Neural cell (in vitro differentiated cells): ENCODE results near the gene GPX3. TPM values are rescaled to one million over a fixed set of nuclear protein-coding genes. Genes with fewer than 3 reads are reported as not detected.

Experiments
- H2AFZ ChIP-seq: fragments of 200-600, 300-800 bp; sonication (generic), shearing (Covaris generic); 2 replicates; pipeline ENCODE4 v1.6.0; 2014; ENCODE audit warnings: low read depth, mild to moderate bottlenecking, antibody characterized with exemption, low read length, moderate library complexity
- H3F3A ChIP-seq: fragments of 200-600 bp; shearing (Covaris generic); 2 replicates; pipeline ENCODE4 v1.6.1; 2016; ENCODE audit warnings: mild to moderate bottlenecking, moderate library complexity, mixed read lengths, antibody characterized with exemption, low read length; ENCODE audit not compliant: insufficient read depth, poor library complexity, severe bottlenecking
- H3K27ac ChIP-seq: fragments of 200-600, 300-800 bp; sonication (generic), shearing (Covaris generic); 2 replicates; pipeline ENCODE4 v1.5.1; 2014; ENCODE audit warnings: mild to moderate bottlenecking, low read length, moderate library complexity
- H3K27me3 ChIP-seq: fragments of 300-800, 200-600 bp; sonication (generic), shearing (Covaris generic); 2 replicates; pipeline ENCODE4 v1.6.0; 2014; ENCODE audit warnings: mild to moderate bottlenecking, low read depth, low read length, moderate library complexity; ENCODE audit not compliant: insufficient read depth
- H3K36me3 ChIP-seq: fragments of 300-800, 200-600 bp; sonication (generic), shearing (Covaris generic); 2 replicates; pipeline ENCODE4 v1.5.1; 2014; ENCODE audit warnings: mild to moderate bottlenecking, antibody characterized with exemption, low read length, moderate library complexity; ENCODE audit not compliant: insufficient read depth
- H3K4me2 ChIP-seq: fragments of 300-800, 200-600 bp; sonication (generic), shearing (Covaris generic); 2 replicates; pipeline ENCODE4 v1.6.0; 2014; ENCODE audit warnings: mild to moderate bottlenecking, low read length
- H3K4me3 ChIP-seq: fragments of 300-800, 200-600 bp; sonication (generic), shearing (Covaris generic); 2 replicates; pipeline ENCODE4 v1.5.1; 2014; ENCODE audit warnings: mild to moderate bottlenecking, low read length, moderate library complexity
- H3K79me2 ChIP-seq: fragments of 200-600 bp; shearing (Covaris generic); replicated peaks from 2 replicates; pipeline ENCODE4 v1.6.0; 2014; ENCODE audit warnings: mild to moderate bottlenecking, low read length, moderate library complexity; ENCODE audit not compliant: insufficient read depth
- H3K9ac ChIP-seq: fragments of 300-800, 200-600 bp; sonication (generic), shearing (Covaris generic); 2 replicates; pipeline ENCODE4 v1.6.1; 2016; ENCODE audit warnings: mild to moderate bottlenecking, low read length, mixed read lengths
- H3K9me2 ChIP-seq: fragments of 200-600 bp; shearing (Covaris generic); 2 replicates; pipeline ENCODE4 v1.6.1; 2016; ENCODE audit warnings: mild to moderate bottlenecking, low read length, mixed read lengths; ENCODE audit not compliant: insufficient read depth
- H3K9me3 ChIP-seq: fragments of 200-600, 300-800 bp; sonication (generic), shearing (Covaris generic); 2 replicates; pipeline ENCODE4 v1.6.1; 2016; ENCODE audit warnings: mild to moderate bottlenecking, mixed run types, low read length, moderate library complexity, mixed read lengths
- H4K20me1 ChIP-seq: fragments of 200-600 bp; shearing (Covaris generic); 2 replicates; pipeline ENCODE4 v1.6.1; 2016; ENCODE audit warnings: mild to moderate bottlenecking, mixed run types; ENCODE audit not compliant: insufficient read depth
- EP300 ChIP-seq: fragments of 450-650 bp; conservative IDR thresholded peaks from 2 replicates; pipeline ENCODE4 v1.6.1; 2014; ENCODE audit warnings: antibody characterized with exemption, mild to moderate bottlenecking, moderate library complexity; ENCODE audit not compliant: poor library complexity, severe bottlenecking
- EZH2 ChIP-seq: fragments of 200-600, 300-800 bp; shearing (Covaris generic), sonication (generic); IDR thresholded peaks from 2 replicates; pipeline ENCODE4 v1.6.1; 2014; ENCODE audit warnings: antibody characterized with exemption, low read length, borderline replicate concordance, mild to moderate bottlenecking; ENCODE audit not compliant: insufficient read depth, poor library complexity, severe bottlenecking
- MXI1 ChIP-seq: fragments of 450-650 bp; conservative IDR thresholded peaks from 2 replicates; pipeline ENCODE4 v1.6.1; 2014; ENCODE audit warnings: antibody characterized with exemption, mild to moderate bottlenecking; ENCODE audit not compliant: poor library complexity, severe bottlenecking
- POLR2AphosphoS5 ChIP-seq: IDR thresholded peaks from 2 replicates; pipeline ENCODE4 v1.6.1; 2012
- RAD21 ChIP-seq: fragments of 450-650 bp; conservative IDR thresholded peaks from 2 replicates; pipeline ENCODE4 v1.6.1; 2014; ENCODE audit warnings: antibody characterized with exemption, mild to moderate bottlenecking, moderate library complexity
- REST ChIP-seq: IDR thresholded peaks from 2 replicates; pipeline ENCODE4 v1.6.1; 2012; ENCODE audit warnings: borderline replicate concordance
- SMC3 ChIP-seq: fragments of 450-650 bp; conservative IDR thresholded peaks from 2 replicates; pipeline ENCODE4 v1.6.1; 2014; ENCODE audit warnings: antibody characterized with exemption, mild to moderate bottlenecking, moderate library complexity; ENCODE audit not compliant: poor library complexity
- TAF1 ChIP-seq: IDR thresholded peaks from 2 replicates; pipeline ENCODE4 v1.6.1; 2012; ENCODE audit warnings: low read depth
- polyA plus RNA-seq: library from polyadenylated mRNA; depleted of rRNA; stranded (reverse); fragments of >200 nt; gene quantifications from 2 replicates; pipeline ENCODE4 v1.2.3, GENCODE V29; 2014
- TF ChIP-seq, protein P1 (sequence below): fragments of 450-650 bp; IDR thresholded peaks from 2 replicates; pipeline ENCODE4 v1.5.1; 2014; ENCODE audit warnings: antibody characterized with exemption, mild to moderate bottlenecking, moderate library complexity; ENCODE audit not compliant: poor library complexity, severe bottlenecking

The GPX3 gene
- polyA plus RNA-seq, 1 donor from 2014 or later, result 4.0 TPM

DNA sequence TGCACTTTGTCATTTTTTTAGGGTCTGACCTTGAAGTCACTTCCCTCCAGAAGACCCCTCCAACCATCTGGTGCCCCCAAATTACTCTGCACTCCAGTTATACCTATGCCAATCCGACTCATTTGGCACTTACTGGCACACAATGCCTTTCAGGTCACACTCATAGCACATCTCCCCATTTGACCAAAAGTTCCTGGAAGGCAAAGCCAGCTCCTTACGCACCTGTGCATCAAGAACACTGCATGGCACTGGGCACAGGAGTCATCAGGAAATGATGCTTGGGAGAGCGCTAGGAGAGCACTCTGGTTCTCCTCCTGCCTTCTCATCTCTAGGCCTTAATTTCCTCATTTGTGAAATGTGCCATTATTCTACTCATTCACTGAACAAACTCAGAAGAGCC is 57.6 kb downstream of the GPX3 start:
- Histone ChIP-seq H3K4me3 (no peak overlapping the region), H3K9ac (no peak overlapping the region), H3K4me2 (no peak overlapping the region), H3K27me3 (no peaks in the 10 kb centered on the region), H3K9me3 (no peaks in the 10 kb centered on the region), H3K36me3 (no peaks in the 10 kb centered on the region), H3K79me2 (no peaks in the 10 kb centered on the region), H3K27ac (no peak overlapping the region), H4K20me1 (no peaks in the 10 kb centered on the region), H2AFZ (no peak overlapping the region), H3K9me2 (no peaks in the 10 kb centered on the region), H3F3A (no peaks in the 10 kb centered on the region)
- TF ChIP-seq EP300, result no peak
- no peak for TF ChIP-seq MXI1
- no peak for TF ChIP-seq EZH2
- no peak for TF ChIP-seq SMC3
- TF ChIP-seq, protein P1, sequence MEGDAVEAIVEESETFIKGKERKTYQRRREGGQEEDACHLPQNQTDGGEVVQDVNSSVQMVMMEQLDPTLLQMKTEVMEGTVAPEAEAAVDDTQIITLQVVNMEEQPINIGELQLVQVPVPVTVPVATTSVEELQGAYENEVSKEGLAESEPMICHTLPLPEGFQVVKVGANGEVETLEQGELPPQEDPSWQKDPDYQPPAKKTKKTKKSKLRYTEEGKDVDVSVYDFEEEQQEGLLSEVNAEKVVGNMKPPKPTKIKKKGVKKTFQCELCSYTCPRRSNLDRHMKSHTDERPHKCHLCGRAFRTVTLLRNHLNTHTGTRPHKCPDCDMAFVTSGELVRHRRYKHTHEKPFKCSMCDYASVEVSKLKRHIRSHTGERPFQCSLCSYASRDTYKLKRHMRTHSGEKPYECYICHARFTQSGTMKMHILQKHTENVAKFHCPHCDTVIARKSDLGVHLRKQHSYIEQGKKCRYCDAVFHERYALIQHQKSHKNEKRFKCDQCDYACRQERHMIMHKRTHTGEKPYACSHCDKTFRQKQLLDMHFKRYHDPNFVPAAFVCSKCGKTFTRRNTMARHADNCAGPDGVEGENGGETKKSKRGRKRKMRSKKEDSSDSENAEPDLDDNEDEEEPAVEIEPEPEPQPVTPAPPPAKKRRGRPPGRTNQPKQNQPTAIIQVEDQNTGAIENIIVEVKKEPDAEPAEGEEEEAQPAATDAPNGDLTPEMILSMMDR, result no peak
- TF ChIP-seq RAD21, result no peak
- TF ChIP-seq TAF1, result no peak
- no peak for TF ChIP-seq REST
- TF ChIP-seq POLR2AphosphoS5, result no peak

Other genes starting within 250 kb of the GPX3 start
- gene SMIM3, start 241.8 kb upstream of the GPX3 start, polyA plus RNA-seq, result 3.7 and 5.2 TPM in 2 replicates
- 0.28 TPM in 1 of 2 replicates, not detected in the other for gene IRGM, start 174.1 kb upstream of the GPX3 start, polyA plus RNA-seq
- 126 and 133 TPM in 2 replicates for gene ZNF300, start 115.6 kb upstream of the GPX3 start, polyA plus RNA-seq
- 3.1 and 3.3 TPM in 2 replicates for gene TNIP1, start 60.4 kb downstream of the GPX3 start, polyA plus RNA-seq
- gene ANXA6, start 137.2 kb downstream of the GPX3 start, polyA plus RNA-seq, result 27.5 and 51.9 TPM in 2 replicates
- gene CCDC69, start 203.5 kb downstream of the GPX3 start, polyA plus RNA-seq, result not detected in 2 replicates
- 0.40 and 0.98 TPM in 2 replicates for gene GM2A, start 232.6 kb downstream of the GPX3 start, polyA plus RNA-seq